T1000 (cell line): Measurements from ENCODE around the gene SMYD2.

Experiments
- DNase-seq: peaks from one replicate; lab custom pipeline; 2025; ENCODE audit warnings: mixed read lengths; lab: John Stamatoyannopoulos, UW

Gene SMYD2

GRCh38 chr1:214329470-214330220 is 48.7 kb downstream of the SMYD2 start:
- no peak for DNase-seq

DNA sequence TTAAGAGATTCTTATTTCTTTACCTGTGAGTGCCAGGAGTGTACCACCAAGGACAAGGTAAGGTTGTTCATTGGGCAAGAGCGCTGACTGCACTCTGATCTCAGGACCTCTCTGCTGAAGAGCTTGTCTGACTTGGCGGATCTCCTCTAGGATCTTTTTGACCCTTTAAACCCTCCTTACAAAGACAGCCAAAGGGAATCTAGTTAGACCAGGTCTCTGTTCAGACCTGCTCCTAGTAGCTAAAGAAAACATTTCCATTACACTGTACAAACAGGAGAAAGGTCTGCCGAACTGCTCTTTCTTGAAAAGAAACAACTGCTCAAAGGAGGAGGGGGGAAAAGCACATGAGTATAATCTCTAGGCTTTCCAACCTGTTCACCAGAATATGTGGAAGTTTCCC is 49.3 kb downstream of the SMYD2 start:
- no peak for DNase-seq

DNA sequence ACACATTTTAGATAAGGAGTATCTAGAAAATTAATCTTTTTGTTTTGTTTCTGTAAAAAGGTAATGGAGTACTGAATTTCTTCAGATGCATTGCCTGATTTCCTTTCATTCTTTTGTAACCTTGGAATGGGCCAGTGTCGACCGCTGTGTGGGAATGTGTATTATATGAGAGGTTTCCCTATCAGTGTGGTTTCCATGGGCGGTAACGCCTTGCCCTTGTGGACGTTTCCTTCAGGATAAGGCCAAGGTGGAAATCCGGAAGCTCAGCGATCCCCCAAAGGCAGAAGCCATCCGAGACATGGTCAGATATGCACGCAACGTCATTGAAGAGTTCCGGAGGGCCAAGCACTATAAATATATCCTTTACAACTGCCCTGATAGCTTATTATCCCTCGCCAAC is 49.8 kb downstream of the SMYD2 start:
- DNase-seq: no peak

- DNase-seq: no peak
Observed at GRCh38 chr1:214331180-214331579, 50.2 kb downstream of the SMYD2 start.

GRCh38 chr1:214331827-214332423 is 51.0 kb downstream of the SMYD2 start:
- peak; percentile 26 for DNase-seq

GRCh38 chr1:214332946-214333798 is 52.2 kb downstream of the SMYD2 start:
- peak; percentile 33 for DNase-seq

DNA sequence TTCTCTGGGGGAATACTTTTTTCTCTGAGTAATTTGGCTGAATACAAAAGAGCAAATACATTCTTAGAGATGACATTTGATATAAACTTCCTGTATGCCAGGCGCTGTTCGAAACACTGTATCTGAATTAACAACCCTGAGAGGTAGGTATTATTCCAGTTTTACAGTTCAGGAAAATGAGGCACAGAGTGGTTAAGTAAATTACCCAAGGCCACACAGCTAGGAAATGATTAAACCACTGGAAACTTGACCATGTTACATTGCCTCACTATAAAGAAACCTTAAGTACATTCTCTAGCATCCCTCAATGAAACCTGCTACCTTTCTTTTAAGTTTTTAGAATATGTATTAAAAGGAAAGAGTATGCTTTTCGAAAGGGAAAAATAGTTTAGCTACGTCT is 54.6 kb downstream of the SMYD2 start:
- no peak for DNase-seq

DNA sequence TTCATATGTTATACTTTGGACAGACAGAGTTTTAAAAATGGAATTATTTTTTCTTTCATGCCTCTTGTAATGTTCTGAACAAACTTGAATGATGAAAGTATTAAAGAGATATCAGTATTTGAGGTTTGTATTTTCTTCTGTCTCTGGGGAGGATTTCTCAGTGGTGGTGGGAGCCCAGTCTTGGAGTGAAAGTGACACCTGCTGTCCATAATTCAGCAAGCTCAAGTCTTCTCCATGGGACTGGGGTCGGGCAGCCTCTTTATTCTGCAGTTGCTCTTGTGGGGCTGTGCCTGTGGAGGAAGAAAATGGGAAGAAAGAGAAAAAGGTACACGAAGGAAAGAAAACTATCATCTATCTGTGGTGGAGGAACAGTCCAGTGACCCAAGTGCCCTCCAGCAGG is 56.1 kb downstream of the SMYD2 start:
- no peak for DNase-seq

DNA sequence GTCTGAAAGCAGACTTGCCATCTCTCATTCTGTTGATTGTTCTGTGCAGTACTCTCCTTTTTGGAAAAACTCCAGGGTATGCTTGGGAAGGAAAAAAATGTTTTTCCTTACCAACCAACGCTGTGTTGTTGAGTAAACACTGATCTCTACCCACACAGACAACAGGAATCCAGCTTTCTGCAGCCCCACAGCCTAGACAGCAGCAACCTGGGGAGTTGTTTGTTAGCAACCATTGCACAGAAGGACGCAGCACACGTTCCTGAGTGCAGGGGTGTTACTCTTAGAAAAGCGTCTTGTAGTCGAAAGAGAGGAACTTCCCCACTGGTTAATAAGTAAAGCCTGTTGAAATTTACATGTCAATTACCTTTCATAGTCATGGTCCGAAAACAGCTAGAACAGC is 56.6 kb downstream of the SMYD2 start:
- DNase-seq: no peak

DNA sequence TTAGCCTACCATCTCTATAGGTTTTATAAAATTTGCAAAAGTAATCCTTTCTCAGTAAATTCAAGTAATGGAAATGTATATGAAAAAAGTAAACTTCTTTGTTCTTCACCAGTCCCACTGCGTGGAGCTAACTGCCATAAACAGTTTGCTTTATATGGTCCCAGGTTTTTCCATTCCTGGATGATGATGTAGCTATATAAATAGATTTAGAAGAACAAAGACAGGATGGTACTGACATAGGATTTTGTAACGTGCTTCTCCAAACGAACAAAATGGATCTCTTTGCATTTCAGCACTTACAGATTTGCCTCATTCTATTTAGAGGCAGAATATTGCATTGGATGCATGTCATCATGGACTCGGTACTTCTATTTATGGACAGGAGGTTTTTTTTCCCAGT is 57.3 kb downstream of the SMYD2 start:
- DNase-seq: no peak

GRCh38 chr1:214341459-214341858 is 60.5 kb downstream of the SMYD2 start:
- no peak for DNase-seq

- DNase-seq: no peak
Observed at GRCh38 chr1:214341932-214342331, 61.0 kb downstream of the SMYD2 start.

- DNase-seq: no peak
Observed at GRCh38 chr1:214342525-214342924, 61.6 kb downstream of the SMYD2 start.

GRCh38 chr1:214344897-214345296 is 63.9 kb downstream of the SMYD2 start:
- no peak for DNase-seq

DNA sequence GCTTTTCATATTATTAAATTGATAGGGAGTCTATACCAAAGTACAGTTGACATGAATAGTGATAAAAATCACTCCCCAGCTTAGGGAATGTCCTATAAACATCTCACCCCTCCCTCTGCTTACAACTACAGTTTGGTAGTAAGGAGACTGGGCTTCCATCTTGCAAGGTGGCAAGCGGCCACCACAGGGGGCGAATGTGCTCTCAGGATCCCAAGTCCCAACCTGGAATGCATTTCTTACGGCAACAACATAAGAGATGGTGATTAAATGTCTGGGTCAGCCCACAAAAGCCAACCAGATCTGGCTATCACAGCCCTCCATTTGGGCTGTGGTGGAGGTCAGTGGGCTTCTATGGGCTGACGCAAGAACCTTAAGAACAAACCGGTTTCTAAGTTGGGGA is 68.0 kb downstream of the SMYD2 start:
- no peak for DNase-seq

GRCh38 chr1:214349781-214350180 is 68.8 kb downstream of the SMYD2 start:
- no peak for DNase-seq

GRCh38 chr1:214351551-214352277 is 70.8 kb downstream of the SMYD2 start:
- no peak for DNase-seq

DNA sequence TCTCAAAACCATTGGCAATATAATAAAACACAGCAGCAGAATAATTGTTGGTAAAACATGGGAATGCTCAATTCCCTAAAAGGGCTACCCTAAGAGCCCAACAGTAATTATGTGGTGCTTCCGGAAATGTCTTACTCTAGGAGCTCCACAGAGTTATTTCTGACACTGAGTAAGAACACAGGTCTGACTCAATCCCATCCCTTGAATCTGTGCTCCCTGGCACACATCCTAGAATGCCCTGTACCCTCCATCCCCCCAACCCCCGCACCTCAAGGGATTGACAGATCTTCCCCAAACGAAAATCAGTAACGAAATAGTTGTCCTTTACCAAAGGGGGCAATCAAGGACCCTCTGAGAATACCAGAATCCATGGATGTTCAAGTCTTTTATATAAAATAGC is 71.9 kb downstream of the SMYD2 start:
- no peak for DNase-seq

- no peak for DNase-seq
Observed at GRCh38 chr1:214354440-214355148, 73.6 kb downstream of the SMYD2 start.

GRCh38 chr1:214360116-214360515 is 79.2 kb downstream of the SMYD2 start:
- no peak for DNase-seq

- no peak for DNase-seq
Observed at GRCh38 chr1:214360525-214361164, 79.7 kb downstream of the SMYD2 start.
